Measurements from ENCODE around the gene APOL5.

Gene APOL5

DNA sequence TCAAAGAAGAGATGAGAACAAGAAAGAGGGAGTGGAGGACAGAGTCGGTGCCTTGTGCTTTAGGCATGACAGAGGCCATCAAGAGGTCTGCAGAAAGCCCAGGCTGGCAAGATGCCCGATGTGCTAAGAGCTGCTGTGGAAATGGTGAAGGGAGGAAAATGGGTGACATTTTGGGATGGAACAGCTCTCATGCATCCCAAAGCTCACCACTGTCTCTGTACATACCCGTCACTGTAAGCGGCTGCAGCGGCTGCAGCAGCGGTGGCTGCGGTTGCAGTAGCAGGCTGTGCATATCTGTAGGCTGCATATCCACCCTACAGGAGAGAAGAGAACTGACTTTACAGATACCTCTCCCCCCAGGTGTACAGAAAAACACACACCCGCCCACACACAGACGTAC is 28.6 kb downstream of the APOL5 start:
- DNase-seq = no peak

DNA sequence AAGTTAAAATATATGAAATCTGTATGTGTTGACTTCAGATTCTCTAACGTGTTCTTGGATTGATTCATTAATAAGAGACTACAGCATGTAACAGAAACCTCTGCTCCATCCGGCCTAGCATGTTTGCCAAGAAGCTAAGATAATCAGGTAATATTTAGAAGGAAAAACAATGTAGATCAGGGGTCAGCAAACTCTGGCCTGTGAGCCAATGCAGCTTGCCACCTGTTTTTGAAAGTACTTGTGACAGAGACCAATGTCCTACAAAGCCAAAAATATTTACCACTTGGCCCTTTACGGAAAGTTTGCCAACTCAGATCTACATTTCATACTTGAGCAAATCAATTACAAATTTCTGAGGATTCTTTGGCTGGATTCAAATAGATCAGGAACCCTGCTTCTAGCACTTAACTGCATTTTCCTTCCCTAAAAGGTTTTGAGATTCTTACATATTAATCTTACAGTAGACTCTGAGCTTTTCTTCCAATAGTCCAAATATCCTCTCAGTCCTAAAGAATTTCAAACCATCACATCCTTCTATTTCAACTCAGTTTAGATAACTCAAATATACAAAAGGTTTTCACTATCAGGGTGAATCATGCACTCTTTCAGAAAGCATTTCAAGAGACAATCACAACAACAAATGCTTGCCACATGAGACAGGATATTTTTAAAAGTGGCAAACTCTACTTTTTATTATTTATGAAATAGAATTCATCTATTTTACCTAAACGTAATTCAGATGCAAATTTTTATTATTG is 29.5 kb downstream of the APOL5 start:
- DNase-seq = no peak

DNA sequence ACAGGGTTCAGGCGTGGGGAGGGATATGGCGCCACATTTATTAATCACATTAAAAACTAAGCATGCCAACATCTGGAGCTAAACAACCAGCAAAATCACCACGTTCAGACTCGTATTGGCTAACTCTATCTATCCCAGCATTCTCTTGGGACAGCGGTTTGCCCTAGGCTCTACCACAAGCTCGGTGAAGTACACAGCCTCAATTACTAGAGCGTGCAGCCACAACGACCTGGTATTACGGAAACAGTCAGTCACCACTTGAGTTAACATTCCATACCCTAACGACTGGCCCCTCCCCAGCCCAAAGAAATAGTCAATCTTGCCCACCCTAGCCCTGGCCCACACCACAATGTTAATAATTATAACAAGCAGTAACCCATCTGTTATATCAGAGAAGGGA is 32.1 kb downstream of the APOL5 start:
- no peak for DNase-seq

DNA sequence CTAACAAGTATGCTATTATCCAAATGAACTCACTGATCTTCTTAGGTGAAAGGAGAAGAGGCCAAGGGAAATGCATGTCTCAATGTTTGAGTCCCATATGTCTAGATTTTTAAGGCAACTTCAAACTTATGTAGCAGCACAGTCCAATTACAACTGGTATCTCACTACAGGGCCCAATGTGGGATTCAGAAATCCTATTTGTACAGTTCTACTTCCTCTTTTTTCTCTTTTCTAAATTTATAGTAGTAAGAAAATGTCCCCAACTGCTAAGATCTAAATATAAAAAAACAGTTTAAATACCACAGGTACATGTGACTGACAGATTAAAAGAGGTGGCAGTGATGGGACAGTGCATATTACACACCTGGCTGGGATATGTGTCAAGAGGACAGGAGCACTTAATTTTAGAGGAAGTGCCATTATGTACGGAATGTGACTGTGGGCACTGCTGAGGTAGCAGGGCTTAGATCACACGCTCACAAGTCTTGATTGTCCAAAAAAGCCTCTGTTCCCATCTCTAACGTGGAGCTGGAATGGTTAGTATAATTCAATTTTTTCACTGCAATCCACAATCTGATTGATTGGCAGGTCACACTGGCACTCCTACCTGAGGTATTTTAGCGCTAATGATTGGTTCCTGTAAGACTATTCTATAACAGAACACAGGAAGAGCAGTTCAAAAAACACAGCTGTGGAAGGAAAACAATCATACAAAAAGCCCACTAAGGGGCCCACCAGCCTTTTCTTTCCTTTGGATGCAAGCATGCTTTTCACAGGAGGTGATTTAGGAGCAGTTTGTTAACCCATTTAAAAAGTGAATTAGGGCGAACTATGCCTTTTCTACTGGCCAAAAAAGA is 34.6 kb downstream of the APOL5 start:
- DNase-seq = no peak

- no peak for DNase-seq
Measured at GRCh38 chr22:35752863-35753189, 35.2 kb downstream of the APOL5 start.

DNA sequence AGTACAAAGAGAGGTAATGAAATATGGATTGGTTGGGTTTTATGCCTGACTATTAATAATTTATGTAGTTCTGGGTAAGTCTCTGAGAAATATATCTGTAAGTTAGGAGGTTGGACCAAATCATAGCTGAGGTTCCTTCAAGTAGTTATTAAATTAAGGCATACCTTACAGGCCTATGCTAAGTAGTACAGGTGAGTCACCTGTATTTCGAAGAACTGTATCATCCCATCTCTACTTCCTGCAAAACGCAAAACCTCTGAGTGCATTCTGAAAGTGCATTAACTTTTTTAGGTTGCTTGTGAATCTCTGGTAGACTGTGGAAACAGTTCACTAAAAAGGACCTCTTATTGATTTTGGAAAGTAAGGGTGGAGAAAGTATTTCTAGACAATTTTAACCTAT is 37.1 kb downstream of the APOL5 start:
- DNase-seq = no peak

- no peak for DNase-seq
Measured at GRCh38 chr22:35756722-35757121, 39.0 kb downstream of the APOL5 start.

- DNase-seq = no peak
Measured at GRCh38 chr22:35758394-35758793, 40.7 kb downstream of the APOL5 start.

DNA sequence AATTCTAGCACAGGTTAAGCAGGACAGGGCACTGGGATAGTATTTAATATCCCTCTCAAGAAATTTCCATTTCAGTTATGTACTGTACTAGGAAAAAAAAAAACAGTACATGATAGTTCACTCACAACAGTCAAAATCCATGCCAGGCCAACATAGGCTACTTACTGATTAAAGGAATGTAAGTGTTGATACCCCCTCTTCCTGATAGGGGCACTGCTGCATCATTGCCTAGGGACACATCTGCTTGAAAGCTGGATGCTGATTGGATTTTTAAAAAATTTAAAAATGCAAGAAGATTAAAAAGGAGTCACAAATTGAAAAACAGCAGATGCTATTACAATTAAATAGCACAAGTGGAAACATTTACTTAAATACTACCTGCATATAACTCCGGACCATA is 43.4 kb downstream of the APOL5 start:
- DNase-seq = no peak

- DNase-seq = no peak
Measured at GRCh38 chr22:35766654-35767580, 49.2 kb downstream of the APOL5 start.

GRCh38 chr22:35769974-35770373 is 52.3 kb downstream of the APOL5 start:
- DNase-seq = no peak

GRCh38 chr22:35775339-35775738 is 57.7 kb downstream of the APOL5 start:
- no peak for DNase-seq

DNA sequence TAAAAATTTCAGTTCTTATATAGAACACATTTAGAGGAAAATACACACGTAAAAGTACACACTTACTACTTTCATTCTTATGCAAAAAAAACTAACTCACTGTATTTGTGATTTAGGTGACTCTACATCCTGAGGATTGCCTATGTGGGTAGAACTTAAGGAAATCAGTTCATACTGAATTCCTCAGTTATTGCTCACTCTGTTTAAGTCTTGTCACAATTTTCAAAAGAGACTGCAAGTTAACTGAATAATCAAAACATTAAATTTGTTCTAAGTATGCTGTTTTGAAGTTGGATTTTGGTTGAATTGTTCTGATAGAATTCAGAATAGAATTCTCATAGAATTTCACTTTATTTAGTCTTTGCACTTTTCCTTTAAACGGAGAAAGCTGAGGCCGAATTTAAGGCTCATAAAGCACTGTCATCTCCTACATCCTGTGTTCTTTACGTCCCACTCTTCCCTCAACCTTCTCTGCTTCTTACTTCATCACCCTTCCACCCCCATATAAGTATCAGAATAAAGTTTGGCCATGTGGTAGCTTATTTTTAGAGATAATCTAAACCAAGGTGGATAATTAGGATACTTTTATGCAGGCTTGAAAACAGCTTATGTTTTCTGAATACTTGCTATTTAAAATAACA is 59.8 kb downstream of the APOL5 start:
- DNase-seq = no peak
